HepG2 (cell line): ENCODE measurements around the gene SIRT7. TPM values are rescaled to one million over a fixed set of nuclear protein-coding genes. Genes with fewer than 3 reads are reported as not detected.

Experiments used
- EEA1 ChIP-seq: sonication (generic); formaldehyde crosslinking; IDR thresholded peaks from 2 replicates; pipeline ENCODE4 v1.5.1; 2020; ENCODE audit warnings: mild to moderate bottlenecking, missing genetic modification reagents, borderline replicate concordance
- EP300 ChIP-seq, 3 experiments: sonication (generic) in 1 of 3; formaldehyde crosslinking in 1 of 3; IDR thresholded peaks; 2 replicates each; pipeline versions ENCODE4 v1.5.1 to v1.6.1; 2011 to 2020; ENCODE audit warnings: low read depth in 2 of 3, low read length in 2 of 3, borderline replicate concordance in 1 of 3, improper control_type of control experiment in 1 of 3, mild to moderate bottlenecking in 1 of 3, missing genetic modification reagents in 1 of 3, moderate library complexity in 1 of 3
- IRF9 ChIP-seq: sonication (generic); formaldehyde crosslinking; IDR thresholded peaks from 2 replicates; pipeline ENCODE4 v1.8.0; 2022; ENCODE audit warnings: missing genetic modification reagents, mild to moderate bottlenecking, borderline replicate concordance
- MBD4 ChIP-seq: IDR thresholded peaks from 2 replicates; pipeline ENCODE4 v1.6.1; 2012; ENCODE audit warnings: low read length, inconsistent platforms, borderline replicate concordance
- MXD4 ChIP-seq: IDR thresholded peaks from 2 replicates; pipeline ENCODE4 v1.6.1; 2016; ENCODE audit warnings: mild to moderate bottlenecking, missing biosample characterization, missing genetic modification reagents
- PATZ1 ChIP-seq: sonication (generic); formaldehyde crosslinking; IDR thresholded peaks from 2 replicates; pipeline ENCODE4 v1.4.0; 2020; ENCODE audit warnings: missing genetic modification reagents
- PRMT3 ChIP-seq: sonication (generic); formaldehyde crosslinking; IDR thresholded peaks from 2 replicates; pipeline ENCODE4 v1.8.1; 2022; ENCODE audit warnings: low read depth, mild to moderate bottlenecking, moderate library complexity, missing genetic modification reagents, borderline replicate concordance
- RBFOX2 ChIP-seq: fragments of 200-400 bp; formaldehyde crosslinking; IDR thresholded peaks from 2 replicates; pipeline ENCODE4 v1.6.1; 2017; ENCODE audit warnings: low read depth, mild to moderate bottlenecking, low read length
- SMC3 ChIP-seq: IDR thresholded peaks from 2 replicates; pipeline ENCODE4 v1.6.1; 2011; ENCODE audit warnings: low read length, improper control_type of control experiment
- U2AF1 ChIP-seq: fragments of 200-400 bp; formaldehyde crosslinking; optimal IDR thresholded peaks from 2 replicates; pipeline ENCODE3; 2017; ENCODE audit warnings: mild to moderate bottlenecking, low read depth, low read length
- USF2 ChIP-seq, 2 experiments: sonication (generic) in 1 of 2; formaldehyde crosslinking in 1 of 2; IDR thresholded peaks; 2 replicates each; pipeline versions ENCODE4 v1.5.1 to v1.6.1; 2011 to 2020; ENCODE audit warnings: borderline replicate concordance in 1 of 2, low read depth in 1 of 2, low read length in 1 of 2, mild to moderate bottlenecking in 1 of 2, missing genetic modification reagents in 1 of 2, moderate library complexity in 1 of 2
- WIZ ChIP-seq: sonication (generic); formaldehyde crosslinking; IDR thresholded peaks from 2 replicates; pipeline ENCODE4 v1.5.1; 2020; ENCODE audit warnings: mild to moderate bottlenecking, missing genetic modification reagents
- ZBTB38 ChIP-seq: sonication (generic); formaldehyde crosslinking; IDR thresholded peaks from 2 replicates; pipeline ENCODE4 v1.5.1; 2020; ENCODE audit warnings: mild to moderate bottlenecking, missing genetic modification reagents
- ZMYM3 ChIP-seq: sonication (generic); formaldehyde crosslinking; IDR thresholded peaks from 2 replicates; pipeline ENCODE4 v1.5.1; 2020; ENCODE audit warnings: mild to moderate bottlenecking, missing genetic modification reagents
- ZNF263 ChIP-seq: sonication (generic); formaldehyde crosslinking; IDR thresholded peaks from 2 replicates; pipeline ENCODE4 v1.4.0; 2020; ENCODE audit warnings: missing genetic modification reagents
- ZNF33B ChIP-seq: sonication (generic); formaldehyde crosslinking; IDR thresholded peaks from 2 replicates; pipeline ENCODE4 v1.5.1; 2020; ENCODE audit warnings: mild to moderate bottlenecking, missing genetic modification reagents
- ZNF44 ChIP-seq: sonication (generic); formaldehyde crosslinking; IDR thresholded peaks from 2 replicates; pipeline ENCODE4 v1.5.1; 2020; ENCODE audit warnings: mild to moderate bottlenecking, missing genetic modification reagents
- ZNF451 ChIP-seq: sonication (generic); formaldehyde crosslinking; IDR thresholded peaks from 2 replicates; pipeline ENCODE4 v1.5.0; 2020; ENCODE audit warnings: mild to moderate bottlenecking, missing genetic modification reagents
- ZNF557 ChIP-seq: sonication (generic); formaldehyde crosslinking; IDR thresholded peaks from 2 replicates; pipeline ENCODE4 v1.4.0; 2020; ENCODE audit warnings: missing genetic modification reagents
- ZNF589 ChIP-seq: sonication (generic); formaldehyde crosslinking; conservative IDR thresholded peaks from 2 replicates; pipeline ENCODE4 v1.8.0; 2022; ENCODE audit warnings: mild to moderate bottlenecking, moderate library complexity, missing genetic modification reagents
- ZNF768 ChIP-seq: sonication (generic); formaldehyde crosslinking; IDR thresholded peaks from 2 replicates; pipeline ENCODE4 v1.4.0; 2020; ENCODE audit warnings: missing genetic modification reagents
- ZNF891 ChIP-seq: sonication (generic); formaldehyde crosslinking; IDR thresholded peaks from 2 replicates; pipeline ENCODE4 v1.5.0; 2020; ENCODE audit warnings: mild to moderate bottlenecking, missing genetic modification reagents
- ZSCAN22 ChIP-seq: sonication (generic); formaldehyde crosslinking; IDR thresholded peaks from 2 replicates; pipeline ENCODE4 v1.4.0; 2020; ENCODE audit warnings: mild to moderate bottlenecking, missing genetic modification reagents
- polyA plus RNA-seq, 8 experiments: library from polyadenylated mRNA; depleted of rRNA in 3 of 8; stranded (reverse) in 7 of 8; unstranded in 1 of 8; fragments of >200 nt; fragmentation: Illumina TruSeq in 4 of 8; extraction: Trizol in 4 of 8; gene quantifications; 2 replicates each; pipeline versions ENCODE4 v1.2.1 to v1.2.3, GENCODE V29; 2011 to 2016; ENCODE audit warnings: low read depth in 4 of 8, missing spikeins in 1 of 8, mixed read lengths in 1 of 8; ENCODE audit not compliant: insufficient read depth in 1 of 8
- total RNA-seq, 5 experiments: library from RNA; depleted of rRNA; stranded (reverse); fragments of >200 nt; fragmentation: Illumina TruSeq; extraction: Trizol; gene quantifications; 2 replicates each; pipeline ENCODE4 v1.2.3, GENCODE V29; 2016; ENCODE audit warnings: low read depth in 1 of 5

Gene SIRT7
- total and polyA plus RNA-seq, 2 of the 13 experiments (the other 11 are each of a cell fraction or from before 2014, with no cell fraction given), result 8.3 to 24.8 TPM

GRCh38 chr17:81863833-81864768, 53.9 kb downstream of the SIRT7 start (continued):
- TF ChIP-seq SMC3 (0 out of 2 replicates have a peak, but pooled peaks have one; percentile 2), MXD4 (CRISPR knock-in tag) (no peak), PATZ1 (CRISPR knock-in tag) (peak; percentile 18; the same call in 1 of the 2 replicates), ZNF451 (CRISPR knock-in tag) (0 out of 2 replicates have a peak, but pooled peaks have one; percentile 41), ZNF263 (CRISPR knock-in tag) (peak; percentile 31; the same call in 1 of the 2 replicates), ZMYM3 (no peak), IRF9 (peak; percentile 46; the same call in 1 of the 2 replicates), U2AF1 (peak; percentile 33), ZNF33B (CRISPR knock-in tag) (no peak), RBFOX2 (peak; percentile 55), ZSCAN22 (peak; percentile 83), ZNF768 (CRISPR knock-in tag) (0 out of 2 replicates have a peak, but pooled peaks have one; percentile 2), PRMT3 (CRISPR knock-in tag) (no peak), ZNF589 (CRISPR knock-in tag) (no peak), ZNF44 (peak; percentile 29; the same call in 1 of the 2 replicates), ZNF557 (CRISPR knock-in tag) (no peak), ZNF891 (CRISPR knock-in tag) (no peak; the same call in 1 of the 2 replicates), EEA1 (CRISPR knock-in tag) (0 out of 2 replicates have a peak, but pooled peaks have one; percentile 36), WIZ (CRISPR knock-in tag) (no peak), EP300 (IDR thresholded peaks at IDR 0.05; ENCODE audit: low read depth in 2 of 2, low read length in 2 of 2) (no peak), EP300 (CRISPR knock-in tag; IDR thresholded peaks at IDR 0.05; ENCODE audit: borderline replicate concordance) (0 out of 2 replicates have a peak, but pooled peaks have one; percentile 13), USF2 (IDR thresholded peaks at IDR 0.05; ENCODE audit: low read depth, low read length) (no peak), USF2 (CRISPR knock-in tag; IDR thresholded peaks at IDR 0.05; ENCODE audit: borderline replicate concordance) (no peak), MBD4 (0 out of 2 replicates have a peak, but pooled peaks have one; percentile 3), ZBTB38 (CRISPR knock-in tag) (peak; percentile 71; the same call in 1 of the 2 replicates)
